Measurements from ENCODE around the gene FCAR. TPM values are rescaled to one million over a fixed set of nuclear protein-coding genes. Genes with fewer than 3 reads are reported as not detected.
A peak's percentile ranks its signal among the peaks of the same experiment; 100 is the strongest.
"Not testable (repeated sequence)": the region's sequence is repeated elsewhere in the genome, so short reads cannot be mapped to it uniquely, and the experiment has no call there.

The FCAR gene
- total and polyA plus RNA-seq, 5 donors from 2014 or later, result 0.21 TPM; not detected in 4

- no peaks in the 10 kb centered on the region for H3K27me3 Mint-ChIP-seq
- no peaks in the 10 kb centered on the region for H3K9me3 Mint-ChIP-seq
- Histone ChIP-seq H3K4me1 (ENCODE audit: control insufficient read depth, insufficient read depth, low read length, poor library complexity, severe bottlenecking) (no peaks in the 10 kb centered on the region), H3K27me3 (ENCODE audit: control insufficient read depth, insufficient read depth, low read length) (no peaks in the 10 kb centered on the region), H3K9me3 (ENCODE audit: control insufficient read depth in 2 of 2, low read length in 2 of 2) (no peaks in the 10 kb centered on the region), H3K27ac (ENCODE audit: insufficient read depth, low read length, poor library complexity, severe bottlenecking) (no peak overlapping the region), H3K4me3 (ENCODE audit: low read depth, low read length) (no peak overlapping the region), H3K36me3 (ENCODE audit: control insufficient read depth, insufficient read depth, low read length) (no peaks in the 10 kb centered on the region)
- ATAC-seq (ENCODE audit: low read depth in 2 of 2) (no peak), DNase-seq (no peak)
- H3K36me3 Mint-ChIP-seq, result no peaks in the 10 kb centered on the region
- peak overlapping the region in 1 of 4 donors; percentile 65 for H3K4me3 Mint-ChIP-seq
- peak overlapping the region in 1 of 3 donors; percentile 49 for H3K27ac Mint-ChIP-seq
- H3K4me1 Mint-ChIP-seq, result peaks cover 0 to 9% (median 0%) of the 10 kb centered on the region in 4 donors
These were observed 31.4 kb downstream of the FCAR start for GRCh38 chr19:54905421-54905802.

- Mint-ChIP-seq H3K9me3 (peaks cover 0 to 2% (median 0%) of the 10 kb centered on the region in 7 donors), H3K27me3 (no peaks in the 10 kb centered on the region), H3K4me3 (peak within 1 kb of the TSS in 1 of 4 donors; percentile 65), H3K27ac (peak within 1 kb of the TSS in 1 of 3 donors; percentile 76), H3K36me3 (no peaks in the 10 kb centered on the region), H3K4me1 (peaks cover 0 to 9% (median 0%) of the 10 kb centered on the region in 4 donors)
- Histone ChIP-seq H3K4me3 (ENCODE audit: low read depth, low read length) (no peak within 1 kb of the TSS), H3K27ac (ENCODE audit: insufficient read depth, low read length, poor library complexity, severe bottlenecking) (no peak within 1 kb of the TSS), H3K36me3 (ENCODE audit: control insufficient read depth, insufficient read depth, low read length) (no peaks in the 10 kb centered on the region), H3K27me3 (ENCODE audit: control insufficient read depth, insufficient read depth, low read length) (no peaks in the 10 kb centered on the region), H3K9me3 (ENCODE audit: control insufficient read depth in 2 of 2, low read length in 2 of 2) (no peaks in the 10 kb centered on the region), H3K4me1 (ENCODE audit: control insufficient read depth, insufficient read depth, low read length, poor library complexity, severe bottlenecking) (no peaks in the 10 kb centered on the region)
- ATAC-seq (ENCODE audit: low read depth in 2 of 2), result peak; percentile 34 to 40
- no peak for DNase-seq
These were observed 31.9 kb downstream of the FCAR start, which contains the start of gene NCR1 for GRCh38 chr19:54905803-54906511. Gene NCR1, plus strand, starts transcription at chr19:54906148. Its CDS starts 40 bp downstream, at chr19:54906188.

GRCh38 chr19:54906819-54907218 lies 32.8 kb downstream of the FCAR start:
- no peak overlapping the region for H3K4me3 ChIP-seq (ENCODE audit: low read depth, low read length)
- H3K36me3 Mint-ChIP-seq, result no peaks in the 10 kb centered on the region
- no peaks in the 10 kb centered on the region for H3K4me1 ChIP-seq (ENCODE audit: control insufficient read depth, insufficient read depth, low read length, poor library complexity, severe bottlenecking)
- no peaks in the 10 kb centered on the region for H3K9me3 ChIP-seq (ENCODE audit: control insufficient read depth in 2 of 2, low read length in 2 of 2)
- no peaks in the 10 kb centered on the region for H3K36me3 ChIP-seq (ENCODE audit: control insufficient read depth, insufficient read depth, low read length)
- H3K27ac Mint-ChIP-seq, result no peak overlapping the region
- no peak overlapping the region for H3K4me3 Mint-ChIP-seq
- no peak for DNase-seq
- peaks cover 0 to 9% (median 0%) of the 10 kb centered on the region in 4 donors for H3K4me1 Mint-ChIP-seq
- no peak overlapping the region for H3K27ac ChIP-seq (ENCODE audit: insufficient read depth, low read length, poor library complexity, severe bottlenecking)
- H3K27me3 Mint-ChIP-seq, result no peaks in the 10 kb centered on the region
- H3K9me3 Mint-ChIP-seq, result peaks cover 0 to 3% (median 0%) of the 10 kb centered on the region in 7 donors
- no peak for ATAC-seq (ENCODE audit: low read depth in 2 of 2)
- H3K27me3 ChIP-seq (ENCODE audit: control insufficient read depth, insufficient read depth, low read length), result no peaks in the 10 kb centered on the region

- DNase-seq; H3K36me3 ChIP-seq (ENCODE audit: control insufficient read depth, insufficient read depth, low read length); H3K27ac ChIP-seq (ENCODE audit: insufficient read depth, low read length, poor library complexity, severe bottlenecking); H3K4me1 Mint-ChIP-seq; H3K36me3 Mint-ChIP-seq; H3K27ac Mint-ChIP-seq; H3K4me1 ChIP-seq (ENCODE audit: control insufficient read depth, insufficient read depth, low read length, poor library complexity, severe bottlenecking); H3K27me3 ChIP-seq (ENCODE audit: control insufficient read depth, insufficient read depth, low read length); H3K4me3 ChIP-seq (ENCODE audit: low read depth, low read length); H3K9me3 ChIP-seq (ENCODE audit: control insufficient read depth in 2 of 2, low read length in 2 of 2); H3K9me3 Mint-ChIP-seq; H3K4me3 Mint-ChIP-seq; H3K27me3 Mint-ChIP-seq; ATAC-seq (ENCODE audit: low read depth in 2 of 2): not testable (repeated sequence)
These were observed 33.9 kb downstream of the FCAR start for GRCh38 chr19:54907899-54908298.

GRCh38 chr19:54916822-54917221 lies 42.8 kb downstream of the FCAR start:
- Histone ChIP-seq H3K36me3 (ENCODE audit: control insufficient read depth, insufficient read depth, low read length) (no peaks in the 10 kb centered on the region), H3K27ac (ENCODE audit: insufficient read depth, low read length, poor library complexity, severe bottlenecking) (no peak overlapping the region), H3K4me3 (ENCODE audit: low read depth, low read length) (no peak overlapping the region), H3K4me1 (ENCODE audit: control insufficient read depth, insufficient read depth, low read length, poor library complexity, severe bottlenecking) (no peaks in the 10 kb centered on the region), H3K27me3 (ENCODE audit: control insufficient read depth, insufficient read depth, low read length) (no peaks in the 10 kb centered on the region), H3K9me3 (ENCODE audit: control insufficient read depth in 2 of 2, low read length in 2 of 2) (no peaks in the 10 kb centered on the region)
- Mint-ChIP-seq H3K9me3 (peaks cover 0 to 2% (median 0%) of the 10 kb centered on the region in 7 donors), H3K4me1 (peaks cover 0 to 2% (median 0%) of the 10 kb centered on the region in 4 donors), H3K27me3 (peaks cover 14% of the 10 kb centered on the region), H3K36me3 (no peaks in the 10 kb centered on the region), H3K27ac (peak overlapping the region in 1 of 3 donors; percentile 59), H3K4me3 (no peak overlapping the region)
- no peak for DNase-seq
- ATAC-seq (ENCODE audit: low read depth in 2 of 2), result no peak

GRCh38 chr19:54918499-54918898 lies 44.5 kb downstream of the FCAR start:
- DNase-seq (no peak), ATAC-seq (ENCODE audit: low read depth in 2 of 2) (no peak)
- Histone ChIP-seq H3K36me3 (ENCODE audit: control insufficient read depth, insufficient read depth, low read length) (no peaks in the 10 kb centered on the region), H3K27ac (ENCODE audit: insufficient read depth, low read length, poor library complexity, severe bottlenecking) (no peak overlapping the region), H3K9me3 (ENCODE audit: control insufficient read depth in 2 of 2, low read length in 2 of 2) (no peaks in the 10 kb centered on the region), H3K4me3 (ENCODE audit: low read depth, low read length) (no peak overlapping the region), H3K27me3 (ENCODE audit: control insufficient read depth, insufficient read depth, low read length) (no peaks in the 10 kb centered on the region), H3K4me1 (ENCODE audit: control insufficient read depth, insufficient read depth, low read length, poor library complexity, severe bottlenecking) (no peaks in the 10 kb centered on the region)
- Mint-ChIP-seq H3K4me3 (no peak overlapping the region), H3K4me1 (peaks cover 0 to 2% (median 0%) of the 10 kb centered on the region in 4 donors), H3K27ac (no peak overlapping the region), H3K36me3 (no peaks in the 10 kb centered on the region), H3K9me3 (peaks cover 0 to 4% (median 0%) of the 10 kb centered on the region in 7 donors), H3K27me3 (peaks cover 14% of the 10 kb centered on the region)

- H3K27me3 ChIP-seq (ENCODE audit: control insufficient read depth, insufficient read depth, low read length); H3K9me3 ChIP-seq (ENCODE audit: control insufficient read depth in 2 of 2, low read length in 2 of 2); DNase-seq; H3K9me3 Mint-ChIP-seq; H3K27ac ChIP-seq (ENCODE audit: insufficient read depth, low read length, poor library complexity, severe bottlenecking); H3K36me3 ChIP-seq (ENCODE audit: control insufficient read depth, insufficient read depth, low read length); H3K4me3 ChIP-seq (ENCODE audit: low read depth, low read length); ATAC-seq (ENCODE audit: low read depth in 2 of 2); H3K4me3 Mint-ChIP-seq; H3K36me3 Mint-ChIP-seq; H3K27ac Mint-ChIP-seq; H3K4me1 Mint-ChIP-seq; H3K4me1 ChIP-seq (ENCODE audit: control insufficient read depth, insufficient read depth, low read length, poor library complexity, severe bottlenecking): not testable (repeated sequence)
- H3K27me3 Mint-ChIP-seq, result peaks cover 14% of the 10 kb centered on the region
These were observed 45.9 kb downstream of the FCAR start for GRCh38 chr19:54919646-54920563.
